K562 (cell line): ENCODE measurements around the gene NTRK3. TPM values are rescaled to one million over a fixed set of nuclear protein-coding genes. Genes with fewer than 3 reads are reported as not detected.

ENCODE experiments used
- ATAC-seq: fragments of 200-7000 bp; cut with Tn5 transposase; 3 replicates; pipeline ENCODE4 v1.9.1; 2020; ENCODE audit warnings: moderate library complexity
- BruUV-seq: library from RNA; stranded (reverse); fragments of 400-500 nt; replicated peaks from 2 replicates; lab custom pipeline; 2021; lab: Mats Ljungman, UMichigan
- CTCF ChIA-PET: fragments of 300-600 bp; formaldehyde crosslinking; extraction: SDS; loops from one replicate; lab custom pipeline; 2021; ENCODE audit warnings: low intra/inter-chr PET ratio; lab: Yijun Ruan, JAX
- POLR2A ChIA-PET: fragments of 300-600, 350-650 bp; sonication (Branson Sonifier 250); formaldehyde crosslinking; extraction: SDS; loops from one replicate; lab custom pipeline; 2021; ENCODE audit warnings: antibody characterized with exemption, inconsistent platforms; lab: Yijun Ruan, JAX
- DNase-seq, 4 experiments: peaks; one replicate each; pipeline versions ENCODE4 v3.0.0 to v3.0.0-alpha.2; 2011 to 2018; ENCODE audit warnings: low spot score in 3 of 4, mixed read lengths in 3 of 4; ENCODE audit errors: extremely low read depth in 1 of 4
- FAIRE-seq: peaks from 2 replicates; lab custom pipeline; 2011; peaks lifted over from hg19 to GRCh38; lab: Jason Lieb, UNC
- H2AFZ ChIP-seq: 2 replicates; pipeline ENCODE4 v1.6.0; 2011; ENCODE audit warnings: low read depth, low read length, control low read depth, inconsistent platforms
- H3K27ac ChIP-seq: fragments of 200-600 bp; 3 replicates; pipeline ENCODE4 v1.8.0; 2011; ENCODE audit warnings: low read depth, mild to moderate bottlenecking, control low read depth, inconsistent platforms, low read length, moderate library complexity, mixed read lengths; ENCODE audit errors: extremely low read depth
- H3K27me3 ChIP-seq, 2 experiments: fragments of 300-600 bp in 1 of 2; 2 replicates in 1 of 2; 3 replicates in 1 of 2; pipeline versions ENCODE4 v1.6.0 to v1.8.0; 2011; ENCODE audit warnings: inconsistent platforms in 2 of 2, low read length in 2 of 2, mild to moderate bottlenecking in 1 of 2, mixed read lengths in 1 of 2, moderate library complexity in 1 of 2; ENCODE audit not compliant: control insufficient read depth in 2 of 2, insufficient read depth in 2 of 2
- H3K36me3 ChIP-seq: fragments of 300-600 bp; 3 replicates; pipeline ENCODE4 v1.8.0; 2011; ENCODE audit warnings: mild to moderate bottlenecking, low read length, inconsistent platforms; ENCODE audit not compliant: control insufficient read depth, insufficient read depth
- H3K4me1 ChIP-seq, 2 experiments: fragments of 200-600 bp in 1 of 2; replicated peaks in 1 of 2; 2 replicates in 1 of 2; 3 replicates in 1 of 2; pipeline versions ENCODE4 v1.5.1 to v1.8.0; 2011; ENCODE audit warnings: inconsistent platforms in 2 of 2, low read length in 2 of 2, mild to moderate bottlenecking in 1 of 2, mixed read lengths in 1 of 2, moderate library complexity in 1 of 2; ENCODE audit not compliant: control insufficient read depth in 2 of 2, insufficient read depth in 2 of 2
- H3K4me2 ChIP-seq: 2 replicates; pipeline ENCODE4 v1.6.1; 2011; ENCODE audit warnings: low read length, control low read depth, inconsistent platforms, mixed read lengths; ENCODE audit not compliant: insufficient read depth
- H3K4me3 ChIP-seq: fragments of 200-600 bp; sonication (generic), shearing (Covaris generic); 2 replicates; pipeline ENCODE4 v1.5.1; 2016; ENCODE audit warnings: control low read depth, inconsistent platforms
- H3K79me2 ChIP-seq: fragments of 200-600 bp; 3 replicates; pipeline ENCODE4 v1.8.0; 2011; ENCODE audit warnings: low read length, inconsistent platforms; ENCODE audit not compliant: control insufficient read depth, insufficient read depth
- H3K9ac ChIP-seq, 2 experiments: 2 replicates each; pipeline versions ENCODE4 v1.6.0 to v1.6.1; 2011; ENCODE audit warnings: low read depth in 2 of 2, low read length in 2 of 2, control low read depth in 1 of 2, inconsistent platforms in 1 of 2, mild to moderate bottlenecking in 1 of 2, mixed read lengths in 1 of 2; ENCODE audit not compliant: insufficient read depth in 1 of 2
- H3K9me1 ChIP-seq: one replicate; pipeline ENCODE4 v1.6.0; 2011; ENCODE audit warnings: inconsistent platforms, mild to moderate bottlenecking, low read length, moderate library complexity; ENCODE audit not compliant: control insufficient read depth, insufficient read depth
- H3K9me3 ChIP-seq: replicated peaks from 2 replicates; pipeline ENCODE4 v1.5.1; 2011; ENCODE audit warnings: low read depth, low read length, inconsistent platforms; ENCODE audit not compliant: control insufficient read depth, insufficient read depth
- H4K20me1 ChIP-seq: replicated peaks from 2 replicates; pipeline ENCODE4 v1.6.1; 2011; ENCODE audit warnings: low read length, inconsistent platforms, mixed read lengths; ENCODE audit not compliant: control insufficient read depth, insufficient read depth
- CCAR2 ChIP-seq: fragments of 200-400 bp; formaldehyde crosslinking; IDR thresholded peaks from 2 replicates; pipeline ENCODE4 v1.6.1; 2017; ENCODE audit warnings: mild to moderate bottlenecking, low read depth, low read length
- HDAC3 ChIP-seq: fragments of 450-650 bp; IDR thresholded peaks from 2 replicates; pipeline ENCODE4 v1.6.1; 2018; ENCODE audit warnings: borderline replicate concordance, mild to moderate bottlenecking, moderate library complexity; ENCODE audit not compliant: partially characterized antibody
- KLF13 ChIP-seq: fragments of 450-650 bp; IDR thresholded peaks from 2 replicates; pipeline ENCODE4 v1.6.1; 2016; ENCODE audit warnings: missing genetic modification characterization, low read depth, mild to moderate bottlenecking, missing compliant biosample characterization, moderate library complexity, borderline replicate concordance
- SMAD1 ChIP-seq: fragments of 150-350 bp; IDR thresholded peaks from 2 replicates; pipeline ENCODE4 v1.6.1; 2014; ENCODE audit warnings: low read length, low read depth; ENCODE audit not compliant: partially characterized antibody
- SREBF2 ChIP-seq: sonication (generic); formaldehyde crosslinking; IDR thresholded peaks from 2 replicates; pipeline ENCODE4 v1.4.0; 2020; ENCODE audit warnings: mild to moderate bottlenecking, missing genetic modification reagents
- TCF7 ChIP-seq: sonication (generic); IDR thresholded peaks from 2 replicates; pipeline ENCODE4 v1.6.1; 2016; ENCODE audit warnings: antibody characterized with exemption, borderline replicate concordance
- WGBS: fragments of 100-300 bp; shearing (Covaris generic); methylation state at CpG from one replicate; pipeline ENCODE4 v1.1.6; 2016; ENCODE audit warnings: low coverage, mixed read lengths; ENCODE audit not compliant: insufficient coverage; ENCODE audit errors: missing lambda C conversion rate; 5-methylcytosine and 5-hydroxymethylcytosine counted together
- in situ Hi-C: fragments of 300-500 bp; cut with MboI; formaldehyde crosslinking; loops from 4 replicates; pipeline ENCODE4 v1.15.0; 2018; ENCODE audit warnings: inconsistent platforms, mixed read lengths
- intact Hi-C: fragments of 100-400 bp; cut with micrococcal nuclease; formaldehyde crosslinking; loops from 2 replicates; pipeline ENCODE4 v1.14.2; 2022
- polyA plus RNA-seq, 8 experiments: library from polyadenylated mRNA; depleted of rRNA in 4 of 8; stranded (reverse) in 5 of 8; unstranded in 3 of 8; fragments of >200 nt; fragmentation: Nextera tagmentation in 2 of 8; fragmentation: Illumina TruSeq in 1 of 8; extraction: Ambion mirVana in 2 of 8; extraction: Trizol in 1 of 8; gene quantifications; 2 replicates each; pipeline versions ENCODE4 v1.2.1 to v1.2.3, GENCODE V29; 2011 to 2014; ENCODE audit warnings: inconsistent platforms in 1 of 8, missing spikeins in 1 of 8
- total RNA-seq, 7 experiments: library from RNA; depleted of rRNA in 6 of 7; stranded (reverse); fragments of >200 nt in 6 of 7; fragmentation: Illumina TruSeq in 2 of 7; extraction: Trizol in 2 of 7; gene quantifications; 2 replicates each; pipeline versions ENCODE4 v1.2.1 to v1.2.3, GENCODE V29; 2011 to 2021; ENCODE audit warnings: low replicate concordance in 1 of 7
- TF ChIP-seq, protein P1 (sequence below): sonication (generic); formaldehyde crosslinking; IDR thresholded peaks from 2 replicates; pipeline ENCODE4 v1.8.0; 2022; ENCODE audit warnings: mild to moderate bottlenecking, missing genetic modification reagents

Gene NTRK3
- total and polyA plus RNA-seq, 9 of the 15 experiments (the other 6 are each of a cell fraction or from before 2014, with no cell fraction given) = 0.11 to 0.13 TPM; not detected in 7

DNA sequence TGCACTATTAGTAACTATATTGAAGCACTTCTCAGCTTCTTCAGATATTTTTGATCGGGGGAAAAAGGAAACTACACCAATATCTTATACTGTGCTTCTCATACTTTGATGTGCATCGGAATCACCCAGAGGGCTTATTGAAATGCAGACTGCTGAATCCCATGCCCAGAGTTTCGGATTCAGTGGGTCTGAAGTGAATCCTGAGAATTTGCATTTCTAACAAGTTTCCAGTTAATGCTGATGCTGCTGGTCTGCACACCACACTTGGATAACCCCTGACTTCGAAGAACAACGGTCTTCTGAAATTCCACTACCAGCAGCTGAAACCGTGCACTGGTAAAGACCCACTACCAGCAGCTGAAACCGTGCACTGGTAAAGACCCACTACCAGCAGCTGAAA lies 243.9 kb downstream of the NTRK3 start:
- Histone ChIP-seq H3K4me3 (no peak overlapping the region), H4K20me1 (no peaks in the 10 kb centered on the region), H3K27ac (no peak overlapping the region), H3K27me3 (no peaks in the 10 kb centered on the region), H3K36me3 (no peaks in the 10 kb centered on the region), H3K9me1 (no peaks in the 10 kb centered on the region), H3K9me3 (no peaks in the 10 kb centered on the region), H3K4me1 (no peaks in the 10 kb centered on the region; a peak in 1 of 5 replicates), H3K4me2 (no peak overlapping the region), H3K9ac (no peak overlapping the region), H3K79me2 (no peaks in the 10 kb centered on the region), H2AFZ (no peak overlapping the region)
- BruUV-seq = no TSS peak
- in situ Hi-C loops (no loop called here), intact Hi-C loops (no loop called here)
- no peak for FAIRE-seq
- no peak for ATAC-seq
- DNase-seq = no peak
- TF ChIP-seq, protein P1, sequence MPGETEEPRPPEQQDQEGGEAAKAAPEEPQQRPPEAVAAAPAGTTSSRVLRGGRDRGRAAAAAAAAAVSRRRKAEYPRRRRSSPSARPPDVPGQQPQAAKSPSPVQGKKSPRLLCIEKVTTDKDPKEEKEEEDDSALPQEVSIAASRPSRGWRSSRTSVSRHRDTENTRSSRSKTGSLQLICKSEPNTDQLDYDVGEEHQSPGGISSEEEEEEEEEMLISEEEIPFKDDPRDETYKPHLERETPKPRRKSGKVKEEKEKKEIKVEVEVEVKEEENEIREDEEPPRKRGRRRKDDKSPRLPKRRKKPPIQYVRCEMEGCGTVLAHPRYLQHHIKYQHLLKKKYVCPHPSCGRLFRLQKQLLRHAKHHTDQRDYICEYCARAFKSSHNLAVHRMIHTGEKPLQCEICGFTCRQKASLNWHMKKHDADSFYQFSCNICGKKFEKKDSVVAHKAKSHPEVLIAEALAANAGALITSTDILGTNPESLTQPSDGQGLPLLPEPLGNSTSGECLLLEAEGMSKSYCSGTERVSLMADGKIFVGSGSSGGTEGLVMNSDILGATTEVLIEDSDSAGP = no peak
- TF ChIP-seq HDAC3 (no peak), KLF13 (no peak), TCF7 (no peak), CCAR2 (no peak), SREBF2 (no peak), SMAD1 (no peak)
- ChIA-PET CTCF (no interaction called here), POLR2A (no interaction called here)
- WGBS = 1% methylated on average over 7 of the region's 7 CpGs
